Skeletal muscle tissue (tissue), 4 donors: ENCODE results near the gene FDX1. TPM values are rescaled to one million over a fixed set of nuclear protein-coding genes. Genes with fewer than 3 reads are reported as not detected.
"Not testable (repeated sequence)": the region's sequence is repeated elsewhere in the genome, so short reads cannot be mapped to it uniquely, and the experiment has no call there.

Experiments
- H3K27ac ChIP-seq: one replicate; pipeline ENCODE4 v1.7.0; 2013; ENCODE audit warnings: mild to moderate bottlenecking, low read depth, low read length, inconsistent platforms
- H3K27me3 ChIP-seq, 3 donors: one replicate each; pipeline ENCODE4 v1.7.0; 2013; ENCODE audit warnings: low read length in 3 of 3; ENCODE audit not compliant: control insufficient read depth in 3 of 3, insufficient read depth in 3 of 3
- H3K36me3 ChIP-seq, 3 donors: one replicate each; pipeline ENCODE4 v1.7.0; 2013; ENCODE audit warnings: low read length in 3 of 3; ENCODE audit not compliant: control insufficient read depth in 3 of 3, insufficient read depth in 3 of 3
- H3K4me1 ChIP-seq, 3 donors: one replicate each; pipeline ENCODE4 v1.7.0; 2013; ENCODE audit warnings: low read length in 3 of 3, mild to moderate bottlenecking in 3 of 3; ENCODE audit not compliant: control insufficient read depth in 3 of 3, insufficient read depth in 3 of 3
- H3K4me3 ChIP-seq, 3 donors: one replicate each; pipeline ENCODE4 v1.7.0; 2013; ENCODE audit warnings: low read length in 3 of 3
- H3K9ac ChIP-seq, 3 donors: one replicate each; pipeline ENCODE4 v1.7.0; 2013; ENCODE audit warnings: low read length in 3 of 3, mild to moderate bottlenecking in 3 of 3, moderate library complexity in 2 of 3, low read depth in 1 of 3
- H3K9me3 ChIP-seq, 3 donors: one replicate each; pipeline ENCODE4 v1.7.0; 2013; ENCODE audit warnings: low read length in 3 of 3; ENCODE audit not compliant: control insufficient read depth in 3 of 3
- total RNA-seq: library from RNA; depleted of rRNA; stranded (reverse); fragments of >200 nt; gene quantifications from one replicate; pipeline ENCODE4 v1.2.3, GENCODE V29; 2014
- donor health status: Osteomylitis.

The FDX1 gene, protein sequence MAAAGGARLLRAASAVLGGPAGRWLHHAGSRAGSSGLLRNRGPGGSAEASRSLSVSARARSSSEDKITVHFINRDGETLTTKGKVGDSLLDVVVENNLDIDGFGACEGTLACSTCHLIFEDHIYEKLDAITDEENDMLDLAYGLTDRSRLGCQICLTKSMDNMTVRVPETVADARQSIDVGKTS
- total RNA-seq: 7.3 TPM

DNA sequence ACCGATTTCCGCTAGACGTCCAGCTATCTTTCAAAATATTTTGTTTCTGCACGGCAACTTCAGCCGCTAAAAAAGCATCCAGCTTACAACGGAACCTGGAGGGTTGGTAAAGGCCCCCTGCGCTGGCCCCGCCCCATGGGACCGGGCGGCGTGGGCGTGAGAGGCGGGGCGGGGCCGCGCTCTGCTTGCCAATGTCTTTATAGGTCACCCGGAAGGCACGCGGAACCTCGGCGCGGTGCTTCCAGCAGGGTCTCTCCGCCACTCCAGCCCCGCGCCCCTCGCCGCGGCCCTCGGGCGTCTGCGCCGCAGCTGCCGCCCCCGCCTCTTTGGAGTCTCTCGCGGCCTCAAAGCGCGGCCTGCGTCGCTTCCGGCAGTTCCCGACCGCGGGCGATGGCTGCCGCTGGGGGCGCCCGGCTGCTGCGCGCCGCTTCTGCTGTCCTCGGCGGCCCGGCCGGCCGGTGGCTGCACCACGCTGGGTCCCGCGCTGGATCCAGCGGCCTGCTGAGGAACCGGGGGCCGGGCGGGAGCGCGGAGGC lies at the start of gene FDX1:
FDX1 (plus strand) TSS at position 218 of the 536 bp plus-strand sequence; CDS start at position 391, 173 bp downstream.
- Histone ChIP-seq H3K36me3 (no peaks in the 10 kb centered on the region), H3K4me1 (peaks cover 9 to 15% (median 13%) of the 10 kb centered on the region in 3 donors)

DNA sequence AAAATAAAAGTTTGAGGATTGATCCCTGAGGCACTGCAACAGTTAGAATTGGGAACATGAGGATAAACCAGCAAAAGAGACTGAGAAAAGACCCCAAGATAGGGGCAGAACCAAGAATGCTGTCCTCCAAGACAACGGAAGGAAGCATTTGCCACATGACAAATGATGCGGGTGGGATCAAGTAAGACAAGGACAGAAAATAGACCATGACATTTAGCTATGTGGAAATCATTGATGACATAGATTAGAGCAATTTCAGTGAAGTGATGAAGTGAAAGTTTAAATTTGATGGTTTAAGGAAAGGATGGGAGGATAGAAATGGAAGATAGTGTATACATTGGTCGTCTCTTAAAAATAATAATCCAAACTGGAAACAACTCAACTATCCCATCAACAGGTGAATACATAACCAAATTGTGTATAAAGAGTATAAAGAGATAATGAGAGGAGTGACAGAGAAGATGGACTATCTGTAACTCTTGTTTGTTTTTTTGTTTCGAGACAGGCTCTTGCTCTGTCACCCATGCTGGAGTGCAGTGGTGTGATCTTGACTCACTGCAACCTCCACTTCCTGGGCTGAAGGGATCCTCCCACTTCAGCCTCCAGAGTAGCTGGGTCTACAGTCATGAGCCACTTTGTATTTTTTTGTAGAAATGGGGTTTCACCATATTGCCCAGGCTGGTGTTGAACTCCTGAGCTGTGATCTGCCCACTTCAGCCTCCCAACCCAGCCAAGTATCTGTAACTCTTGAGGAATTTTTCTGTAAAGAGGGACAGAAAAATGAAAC lies 48.7 kb upstream of the FDX1 start:
- Histone ChIP-seq H3K4me1 (peaks cover 3 to 7% (median 6%) of the 10 kb centered on the region in 3 donors), H3K36me3 (no peaks in the 10 kb centered on the region), H3K4me3 (no peak overlapping the region), H3K27me3 (no peaks in the 10 kb centered on the region), H3K9ac (no peak overlapping the region), H3K27ac (no peak overlapping the region), H3K9me3 (no peaks in the 10 kb centered on the region)

More for the DNA sequence above, at the start of gene FDX1:
- Histone ChIP-seq H3K27me3 (no peaks in the 10 kb centered on the region), H3K4me3 (peak within 1 kb of the TSS; percentile 85 to 98 (median 95)), H3K9ac (peak within 1 kb of the TSS; percentile 87 to 95 (median 95)), H3K9me3 (no peaks in the 10 kb centered on the region), H3K27ac (peak within 1 kb of the TSS; percentile 58)

DNA sequence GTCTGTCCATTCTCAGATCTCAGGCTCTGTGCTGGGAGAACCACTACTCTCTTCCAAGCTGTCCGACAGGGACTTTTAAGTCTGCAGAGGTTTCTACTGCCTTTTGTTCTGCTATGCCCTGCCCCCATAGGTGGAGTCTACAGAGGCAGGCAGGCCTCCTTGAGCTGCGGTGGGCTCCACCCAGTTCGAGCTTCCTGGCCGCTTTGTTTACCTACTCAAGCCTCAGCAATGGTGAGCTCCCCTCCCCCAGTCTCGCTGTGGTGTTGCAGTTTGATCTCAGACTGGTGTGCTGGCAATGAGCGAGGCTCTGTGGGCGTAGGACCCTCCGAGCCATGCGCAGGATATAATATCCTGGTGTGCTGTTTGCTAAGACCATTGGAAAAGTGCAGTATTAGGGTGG lies 41.5 kb upstream of the FDX1 start:
- not testable (repeated sequence) for H3K9ac ChIP-seq, H3K9me3 ChIP-seq, H3K36me3 ChIP-seq, H3K27me3 ChIP-seq, H3K4me1 ChIP-seq, H3K4me3 ChIP-seq, H3K27ac ChIP-seq

DNA sequence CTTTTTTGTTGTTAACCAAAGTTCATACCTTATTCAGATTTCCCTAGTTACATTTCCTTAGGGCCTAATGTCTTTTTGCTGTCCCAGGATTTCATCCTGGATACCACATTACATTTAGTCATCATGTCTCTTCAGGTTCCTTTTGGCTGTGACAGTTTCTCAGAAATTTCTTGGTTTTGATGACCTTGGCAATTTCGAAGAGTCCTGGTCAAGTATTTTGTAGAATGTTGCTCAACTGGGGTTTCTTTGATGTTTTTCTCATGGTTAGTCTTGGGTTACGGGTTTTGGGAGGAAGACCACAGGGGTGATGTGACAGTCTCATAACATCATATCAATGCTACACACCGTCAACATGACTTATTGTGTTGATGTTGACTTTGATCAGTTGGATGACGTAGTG lies 39.8 kb upstream of the FDX1 start:
- Histone ChIP-seq H3K4me3 (no peak overlapping the region), H3K27me3 (no peaks in the 10 kb centered on the region), H3K36me3 (no peaks in the 10 kb centered on the region), H3K4me1 (no peaks in the 10 kb centered on the region), H3K9me3 (no peaks in the 10 kb centered on the region), H3K27ac (no peak overlapping the region), H3K9ac (no peak overlapping the region)

DNA sequence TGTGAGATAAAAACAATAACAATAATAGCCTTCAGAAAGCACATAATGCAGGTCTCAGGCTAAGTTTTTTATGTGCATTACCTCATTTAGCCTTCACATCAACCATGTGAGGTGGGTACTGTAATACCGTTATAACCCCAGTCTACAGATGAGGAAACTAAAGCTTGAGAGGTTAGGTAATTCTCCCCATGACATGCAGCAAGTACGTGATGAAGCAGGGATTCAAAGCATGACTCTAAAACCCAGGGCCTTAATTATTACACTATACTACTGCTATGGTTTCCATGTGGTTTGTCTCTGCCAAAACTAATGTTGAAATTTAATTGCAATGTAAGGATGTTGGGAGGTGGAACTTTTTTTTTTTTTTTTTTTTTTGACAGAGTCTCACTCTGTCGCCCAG lies 37.7 kb upstream of the FDX1 start:
- Histone ChIP-seq H3K4me3 (no peak overlapping the region), H3K27me3 (no peaks in the 10 kb centered on the region), H3K27ac (no peak overlapping the region), H3K9me3 (no peaks in the 10 kb centered on the region), H3K36me3 (no peaks in the 10 kb centered on the region), H3K9ac (no peak overlapping the region), H3K4me1 (no peaks in the 10 kb centered on the region)

DNA sequence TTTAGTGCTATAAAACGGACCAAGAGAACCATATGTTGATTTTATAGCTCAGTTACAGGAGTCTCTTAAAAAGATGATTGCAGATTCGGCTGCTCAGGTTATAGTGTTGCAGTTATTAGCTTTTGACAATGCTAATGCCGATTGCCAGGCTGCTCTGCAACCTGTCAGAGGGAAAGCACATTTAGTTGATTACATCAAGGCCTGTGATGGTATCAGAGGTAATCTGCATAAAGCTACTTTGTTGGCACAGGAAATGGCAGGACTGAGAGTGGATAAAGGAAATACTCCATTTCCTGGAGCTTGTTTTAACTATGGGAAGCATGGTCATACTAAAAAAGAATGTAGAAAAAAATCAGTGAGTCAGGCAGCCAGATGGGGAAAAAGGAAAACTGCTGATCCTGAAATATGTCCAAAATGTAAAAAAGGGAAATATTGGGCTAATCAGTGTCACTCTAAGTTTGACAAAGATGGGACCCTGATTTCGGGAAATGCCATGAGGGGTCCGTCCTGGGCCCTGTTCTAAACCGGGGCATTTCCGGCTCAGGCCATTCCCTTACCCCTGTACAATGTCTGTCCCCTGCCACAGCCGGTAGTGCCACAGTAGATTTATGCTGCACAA lies 32.0 kb upstream of the FDX1 start:
- not testable (repeated sequence) for H3K9me3 ChIP-seq, H3K4me3 ChIP-seq, H3K36me3 ChIP-seq, H3K27me3 ChIP-seq, H3K9ac ChIP-seq, H3K27ac ChIP-seq, H3K4me1 ChIP-seq

DNA sequence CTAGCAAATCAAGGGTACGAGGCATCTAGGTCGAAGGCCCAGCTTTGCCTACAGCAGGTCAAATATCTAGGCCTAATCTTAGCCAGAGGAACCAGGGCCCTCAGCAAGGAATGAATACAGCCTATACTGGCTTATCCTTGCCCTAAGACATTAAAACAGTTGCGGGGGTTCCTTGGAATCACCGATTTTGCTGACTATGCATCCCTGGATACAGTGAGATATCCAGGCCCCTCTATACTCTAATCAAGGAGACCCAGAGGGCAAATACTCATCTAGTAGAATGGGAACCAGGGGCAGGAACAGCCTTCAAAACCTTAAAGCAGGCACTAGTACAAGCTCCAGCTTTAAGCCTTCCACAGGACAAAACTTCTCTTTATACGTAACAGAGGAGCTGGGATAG lies 26.2 kb upstream of the FDX1 start:
- not testable (repeated sequence) for H3K9ac ChIP-seq, H3K9me3 ChIP-seq, H3K4me3 ChIP-seq, H3K27ac ChIP-seq, H3K4me1 ChIP-seq, H3K27me3 ChIP-seq, H3K36me3 ChIP-seq

DNA sequence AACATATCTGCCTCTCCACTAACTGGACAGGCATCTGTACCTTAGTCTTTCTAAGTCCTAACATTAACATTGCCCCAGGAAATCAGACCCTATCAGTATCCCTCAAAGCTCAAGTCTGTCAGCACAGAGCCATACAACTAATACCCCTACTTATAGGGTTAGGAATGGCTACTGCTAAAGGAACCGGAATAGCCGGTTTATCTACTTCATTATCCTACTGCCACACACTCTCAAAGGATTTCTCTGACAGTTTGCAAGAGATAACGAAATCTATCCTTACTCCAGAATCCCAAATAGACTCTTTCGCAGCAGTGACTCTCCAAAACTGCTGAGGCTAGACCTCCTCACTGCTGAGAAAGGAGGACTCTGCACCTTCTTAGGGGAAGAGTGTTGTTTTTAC lies 24.1 kb upstream of the FDX1 start:
- not testable (repeated sequence) for H3K4me3 ChIP-seq, H3K9me3 ChIP-seq, H3K9ac ChIP-seq, H3K27me3 ChIP-seq, H3K4me1 ChIP-seq, H3K27ac ChIP-seq, H3K36me3 ChIP-seq

DNA sequence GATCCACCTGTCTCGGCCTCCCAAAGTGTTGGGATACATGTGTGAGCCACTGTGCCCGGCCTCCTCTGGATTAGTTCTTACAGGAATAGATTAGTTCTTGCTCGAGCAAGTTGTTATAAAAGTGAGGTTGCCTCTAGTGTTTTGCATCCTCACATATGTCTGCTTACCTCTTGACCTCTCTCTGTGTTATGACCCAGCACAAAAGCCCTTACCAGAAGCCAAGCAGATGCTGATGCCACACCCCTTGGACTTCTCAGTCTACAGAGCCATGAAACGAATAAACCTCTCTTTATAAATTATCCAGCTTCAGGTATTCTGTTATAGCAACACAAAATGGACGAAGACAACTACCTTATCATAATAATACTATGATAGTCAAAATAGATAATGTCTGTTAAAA lies 22.4 kb upstream of the FDX1 start:
- Histone ChIP-seq H3K4me3 (no peak overlapping the region), H3K27me3 (no peaks in the 10 kb centered on the region), H3K36me3 (no peaks in the 10 kb centered on the region), H3K27ac (no peak overlapping the region), H3K9me3 (no peaks in the 10 kb centered on the region), H3K9ac (no peak overlapping the region), H3K4me1 (no peaks in the 10 kb centered on the region)

DNA sequence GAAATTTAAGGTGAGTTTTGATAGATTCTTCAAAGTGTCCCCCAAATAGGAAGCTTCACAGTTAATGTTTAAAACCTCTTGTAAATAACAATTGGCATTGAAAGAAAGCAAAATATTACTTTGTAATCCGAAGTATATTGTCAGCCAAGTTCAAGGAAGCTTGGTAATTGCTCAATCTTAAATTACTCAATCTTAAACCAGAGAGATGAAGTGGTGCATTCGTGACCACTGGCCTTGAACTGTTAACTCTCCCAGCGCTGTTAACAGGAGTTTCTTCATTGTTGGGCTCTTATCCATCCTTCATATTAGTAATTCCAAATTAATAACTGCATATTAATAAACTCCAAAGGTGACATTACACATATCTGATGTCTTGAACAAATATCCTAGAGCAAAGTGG lies 20.6 kb upstream of the FDX1 start:
- Histone ChIP-seq H3K4me1 (no peaks in the 10 kb centered on the region), H3K27ac (no peak overlapping the region), H3K9ac (no peak overlapping the region), H3K27me3 (no peaks in the 10 kb centered on the region), H3K9me3 (no peaks in the 10 kb centered on the region), H3K4me3 (no peak overlapping the region), H3K36me3 (no peaks in the 10 kb centered on the region)
